Vagina (tissue), 2 donors: ENCODE results near the gene TUBGCP3. TPM values are rescaled to one million over a fixed set of nuclear protein-coding genes. Genes with fewer than 3 reads are reported as not detected.
"Not testable (repeated sequence)": the region's sequence is repeated elsewhere in the genome, so short reads cannot be mapped to it uniquely, and the experiment has no call there.

Experiments used
- DNase-seq, 2 donors: peaks; one replicate each; pipeline ENCODE4 v3.0.0-alpha.2; 2017; ENCODE audit errors: extremely low spot score in 2 of 2
- H3K27ac ChIP-seq: fragments of 200-600 bp; sonication (generic); one replicate; pipeline ENCODE4 v1.5.1; 2019
- H3K27me3 ChIP-seq: fragments of 200-600 bp; sonication (generic); one replicate; pipeline ENCODE4 v1.5.1; 2019
- H3K36me3 ChIP-seq, 2 donors: fragments of 200-600 bp; sonication (generic); one replicate each; pipeline ENCODE4 v1.5.1; 2017 to 2019
- H3K4me1 ChIP-seq: fragments of 200-600 bp; sonication (generic); one replicate; pipeline ENCODE4 v1.5.1; 2019
- H3K4me3 ChIP-seq, 2 donors: fragments of 200-600 bp; sonication (generic); 1 replicate in 1 of 2; 2 replicates in 1 of 2; pipeline ENCODE4 v1.5.1; 2016 to 2019
- H3K9me3 ChIP-seq: fragments of 200-600 bp; sonication (generic); one replicate; pipeline ENCODE4 v1.5.1; 2019
- CTCF ChIP-seq, 3 experiments: fragments of 450-650 bp in 2 of 3; fragments of 200-600 bp in 1 of 3; sonication (generic) in 1 of 3; IDR thresholded peaks; one replicate each; pipeline ENCODE4 v1.5.1; 2017 to 2019; ENCODE audit warnings: antibody characterized with exemption in 3 of 3, mild to moderate bottlenecking in 2 of 3, moderate library complexity in 2 of 3
- POLR2A ChIP-seq, 2 donors: fragments of 450-650 bp; IDR thresholded peaks; one replicate each; pipeline ENCODE4 v1.6.1; 2017; ENCODE audit warnings: antibody characterized with exemption in 2 of 2, mild to moderate bottlenecking in 2 of 2, moderate library complexity in 2 of 2
- POLR2AphosphoS5 ChIP-seq, 2 donors: sonication (generic); formaldehyde crosslinking; IDR thresholded peaks; one replicate each; pipeline ENCODE4 v1.9.0; 2017; ENCODE audit warnings: antibody characterized with exemption in 2 of 2, mild to moderate bottlenecking in 2 of 2, low read depth in 1 of 2; ENCODE audit not compliant: insufficient read depth in 1 of 2
- intact Hi-C: fragments of 100-400 bp; cut with DNase I; formaldehyde crosslinking; loops from one replicate; pipeline ENCODE4 v1.15.1; 2023
- total RNA-seq: library from RNA; depleted of rRNA; stranded (reverse); fragments of >200 nt; gene quantifications from one replicate; pipeline ENCODE4 v1.2.3, GENCODE V29; 2016

The TUBGCP3 gene
- total RNA-seq, 1 donor from 2014 or later: 23.3 TPM

DNA sequence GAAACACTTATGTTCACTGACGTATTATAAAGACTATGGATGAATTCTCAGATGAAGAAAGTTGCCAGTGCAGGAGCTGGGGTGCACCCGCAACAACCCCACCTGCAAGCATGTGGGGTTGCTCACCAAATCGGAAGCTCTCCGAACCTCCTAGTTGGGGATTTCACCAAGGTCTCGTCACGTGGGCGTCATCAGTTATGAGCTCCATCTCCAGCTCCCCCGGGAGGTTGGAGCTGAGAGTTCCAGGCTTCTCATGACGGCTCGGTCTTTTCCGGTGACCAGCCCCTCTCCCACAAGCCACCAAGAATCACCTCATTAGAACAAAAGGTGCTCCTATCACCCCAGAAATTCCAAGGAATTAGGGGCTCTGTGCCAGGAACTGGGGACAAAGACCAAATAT, 46.1 kb upstream of the TUBGCP3 start:
- Histone ChIP-seq H3K27ac (no peak overlapping the region), H3K4me1 (no peaks in the 10 kb centered on the region), H3K36me3 (no peaks in the 10 kb centered on the region), H3K4me3 (no peak overlapping the region), H3K9me3 (no peaks in the 10 kb centered on the region), H3K27me3 (no peaks in the 10 kb centered on the region)
- intact Hi-C loops: no loop called here
- no peak for DNase-seq
- TF ChIP-seq CTCF (IDR thresholded peaks at IDR 0.05): no peak

- DNase-seq, H3K4me1 ChIP-seq, H3K36me3 ChIP-seq, intact Hi-C loops, H3K27me3 ChIP-seq, H3K9me3 ChIP-seq, H3K4me3 ChIP-seq, H3K27ac ChIP-seq: not testable (repeated sequence)
Measured at GRCh38 chr13:112630226-112630625, 42.3 kb upstream of the TUBGCP3 start.

GRCh38 chr13:112629161-112629560, 41.2 kb upstream of the TUBGCP3 start:
- no peak overlapping the region for H3K4me3 ChIP-seq
- DNase-seq: no peak
- H3K9me3 ChIP-seq: no peaks in the 10 kb centered on the region
- intact Hi-C loops: loop anchor here (5.0 kb wide), 1 partner anchor 362 kb away; no protein-coding TSS in a partner anchor
- no peaks in the 10 kb centered on the region for H3K36me3 ChIP-seq
- no peaks in the 10 kb centered on the region for H3K27me3 ChIP-seq
- no peak for TF ChIP-seq CTCF (IDR thresholded peaks at IDR 0.05)
- TF ChIP-seq POLR2A (IDR thresholded peaks at IDR 0.05): no peak
- no peak for TF ChIP-seq POLR2AphosphoS5 (IDR thresholded peaks at IDR 0.05; ENCODE audit: insufficient read depth in 1 of 2, low read depth in 1 of 2)
- no peaks in the 10 kb centered on the region for H3K4me1 ChIP-seq
- no peak overlapping the region for H3K27ac ChIP-seq

DNA sequence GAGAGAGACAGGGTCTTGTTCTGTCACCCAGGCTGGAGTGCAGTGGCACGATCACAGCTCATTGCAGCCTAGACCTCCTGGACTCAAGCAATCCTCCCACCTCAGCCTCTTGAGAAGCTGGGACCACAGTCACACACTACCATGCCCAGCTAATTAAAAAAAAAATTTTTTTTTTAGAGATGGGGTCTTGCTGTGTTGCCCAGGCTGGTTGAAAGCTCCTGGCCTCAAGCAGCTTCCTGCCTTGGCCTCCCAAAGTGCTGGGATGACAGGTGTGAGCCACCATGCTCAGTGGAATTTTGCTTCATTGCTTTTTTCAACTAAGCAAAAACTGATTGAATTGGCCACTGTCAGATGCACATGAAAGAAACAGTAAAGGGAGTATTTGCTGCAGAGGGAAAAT, 39.7 kb upstream of the TUBGCP3 start:
- H3K27ac ChIP-seq, H3K9me3 ChIP-seq, H3K4me1 ChIP-seq, H3K4me3 ChIP-seq, H3K36me3 ChIP-seq, H3K27me3 ChIP-seq, DNase-seq: not testable (repeated sequence)
- intact Hi-C loops: loop anchor here (5.0 kb wide), 1 partner anchor 360 kb away; no protein-coding TSS in a partner anchor

DNA sequence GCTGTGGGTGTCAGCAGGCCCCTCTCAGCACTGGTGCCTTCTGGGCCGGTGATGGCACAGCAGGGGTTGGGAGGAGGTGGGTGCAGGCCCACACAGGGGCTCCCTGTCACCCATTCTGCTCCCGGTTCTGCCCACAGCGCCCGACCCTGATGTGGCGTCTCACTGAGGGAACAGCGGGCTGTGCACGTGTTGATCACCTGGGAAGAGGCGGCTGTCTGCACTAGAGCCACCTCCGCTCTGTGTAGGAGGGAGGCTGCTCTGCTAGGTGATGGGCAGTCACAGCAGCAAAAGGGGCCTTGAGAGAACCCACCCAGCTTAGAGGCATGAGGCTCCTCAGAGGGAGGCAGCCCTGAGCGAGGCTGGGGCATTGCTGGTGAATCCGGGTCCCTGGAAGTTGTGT, 39.2 kb upstream of the TUBGCP3 start:
- Histone ChIP-seq H3K27me3 (no peaks in the 10 kb centered on the region), H3K4me3 (no peak overlapping the region), H3K9me3 (no peaks in the 10 kb centered on the region), H3K27ac (no peak overlapping the region), H3K36me3 (no peaks in the 10 kb centered on the region), H3K4me1 (no peaks in the 10 kb centered on the region)
- intact Hi-C loops: loop anchor here (5.0 kb wide), 1 partner anchor 360 kb away; no protein-coding TSS in a partner anchor
- no peak for TF ChIP-seq POLR2AphosphoS5 (IDR thresholded peaks at IDR 0.05; ENCODE audit: insufficient read depth in 1 of 2, low read depth in 1 of 2)
- TF ChIP-seq CTCF (IDR thresholded peaks at IDR 0.05): no peak
- TF ChIP-seq POLR2A (IDR thresholded peaks at IDR 0.05): no peak
- DNase-seq: no peak

DNA sequence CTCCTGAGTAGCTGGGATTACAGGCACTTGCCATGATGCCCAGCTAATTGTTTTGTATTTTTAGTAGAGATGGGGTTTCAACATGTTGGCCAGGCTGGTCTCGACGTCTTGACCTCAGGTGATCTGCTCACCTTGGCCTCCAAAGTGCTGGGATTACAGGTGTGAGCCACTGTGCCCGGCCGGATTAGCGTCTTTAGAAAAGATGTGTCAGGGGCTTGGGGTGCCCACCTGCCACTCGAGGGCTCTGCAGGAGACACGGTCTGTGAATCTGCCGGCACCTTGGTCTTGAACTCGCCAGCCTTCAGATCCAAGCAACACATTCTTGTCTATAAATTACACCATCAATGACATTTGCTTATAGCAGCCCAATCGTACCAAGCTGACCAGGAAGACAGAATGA, 38.8 kb upstream of the TUBGCP3 start:
- Histone ChIP-seq H3K36me3 (no peaks in the 10 kb centered on the region), H3K27me3 (no peaks in the 10 kb centered on the region), H3K4me3 (no peak overlapping the region), H3K27ac (no peak overlapping the region), H3K4me1 (no peaks in the 10 kb centered on the region), H3K9me3 (no peaks in the 10 kb centered on the region)
- TF ChIP-seq CTCF (IDR thresholded peaks at IDR 0.05) (no peak), POLR2A (IDR thresholded peaks at IDR 0.05) (no peak), POLR2AphosphoS5 (IDR thresholded peaks at IDR 0.05; ENCODE audit: insufficient read depth in 1 of 2, low read depth in 1 of 2) (no peak)
- intact Hi-C loops: loop anchor here (5.0 kb wide), 1 partner anchor 359 kb away; no protein-coding TSS in a partner anchor
- DNase-seq: no peak
